ENCODE data around the gene ADAMTS8.

- TF ChIP-seq POLR2AphosphoS5 (IDR thresholded peaks at IDR 0.05; ENCODE audit: borderline replicate concordance, low read depth, low read length) = no peak
- TF ChIP-seq EZH2 (IDR thresholded peaks at IDR 0.05) = no peak
- TF ChIP-seq FOXP2 (optimal IDR thresholded peaks at IDR 0.05; ENCODE audit: control extremely low read depth, extremely low read length, insufficient read depth) = no peak
Measured at GRCh38 chr11:130388607-130389205, 39.7 kb downstream of the ADAMTS8 start.
